Measurements from ENCODE around the gene ARMH3.
"Not testable (repeated sequence)": the region's sequence is repeated elsewhere in the genome, so short reads cannot be mapped to it uniquely, and the experiment has no call there.

Gene ARMH3

GRCh38 chr10:102007796-102008195 is 48.2 kb downstream of the ARMH3 start:
- H3K36me3 ChIP-seq (ENCODE audit: insufficient read depth, low read length), result peaks cover 23% of the 10 kb centered on the region
- no peak overlapping the region for H3K4me3 ChIP-seq (ENCODE audit: low read length)
- H3K27me3 ChIP-seq (ENCODE audit: insufficient read depth, low read length), result no peaks in the 10 kb centered on the region
- H3K9ac ChIP-seq (ENCODE audit: low read depth, low read length), result no peak overlapping the region
- H3K4me1 ChIP-seq (ENCODE audit: insufficient read depth, low read length), result peaks cover 8% of the 10 kb centered on the region
- no peaks in the 10 kb centered on the region for H3K9me3 ChIP-seq (ENCODE audit: insufficient read depth, low read depth, low read length)
- WGBS, result 100% methylated on average over 1 of the region's 3 CpGs
- H3K27ac ChIP-seq (ENCODE audit: low read depth, low read length), result no peak overlapping the region

GRCh38 chr10:102007031-102007430 is 48.9 kb downstream of the ARMH3 start:
- H3K36me3 ChIP-seq (ENCODE audit: insufficient read depth, low read length), result peaks cover 23% of the 10 kb centered on the region
- H3K9ac ChIP-seq (ENCODE audit: low read depth, low read length); H3K4me1 ChIP-seq (ENCODE audit: insufficient read depth, low read length); H3K27me3 ChIP-seq (ENCODE audit: insufficient read depth, low read length); H3K9me3 ChIP-seq (ENCODE audit: insufficient read depth, low read depth, low read length); H3K27ac ChIP-seq (ENCODE audit: low read depth, low read length); H3K4me3 ChIP-seq (ENCODE audit: low read length): not testable (repeated sequence)
- WGBS, result 93% methylated on average over 4 of the region's 4 CpGs

- Histone ChIP-seq H3K27me3 (ENCODE audit: insufficient read depth, low read length) (no peaks in the 10 kb centered on the region), H3K27ac (ENCODE audit: low read depth, low read length) (no peak overlapping the region), H3K4me3 (ENCODE audit: low read length) (no peak overlapping the region), H3K4me1 (ENCODE audit: insufficient read depth, low read length) (peaks cover 4% of the 10 kb centered on the region), H3K9ac (ENCODE audit: low read depth, low read length) (no peak overlapping the region), H3K36me3 (ENCODE audit: insufficient read depth, low read length) (peaks cover 39% of the 10 kb centered on the region), H3K9me3 (ENCODE audit: insufficient read depth, low read depth, low read length) (no peaks in the 10 kb centered on the region)
These were observed 51.6 kb downstream of the ARMH3 start for GRCh38 chr10:102004376-102004775.

- Histone ChIP-seq H3K4me3 (ENCODE audit: low read length) (no peak overlapping the region), H3K9me3 (ENCODE audit: insufficient read depth, low read depth, low read length) (no peaks in the 10 kb centered on the region), H3K4me1 (ENCODE audit: insufficient read depth, low read length) (no peaks in the 10 kb centered on the region), H3K36me3 (ENCODE audit: insufficient read depth, low read length) (peaks cover 36% of the 10 kb centered on the region), H3K9ac (ENCODE audit: low read depth, low read length) (no peak overlapping the region), H3K27me3 (ENCODE audit: insufficient read depth, low read length) (no peaks in the 10 kb centered on the region), H3K27ac (ENCODE audit: low read depth, low read length) (no peak overlapping the region)
- 100% methylated on average over 1 of the region's 1 CpG for WGBS
These were observed 52.4 kb downstream of the ARMH3 start for GRCh38 chr10:102003541-102003940.

- peaks cover 44% of the 10 kb centered on the region for H3K36me3 ChIP-seq (ENCODE audit: insufficient read depth, low read length)
- H3K9me3 ChIP-seq (ENCODE audit: insufficient read depth, low read depth, low read length), result no peaks in the 10 kb centered on the region
- H3K27me3 ChIP-seq (ENCODE audit: insufficient read depth, low read length), result no peaks in the 10 kb centered on the region
- WGBS, result 89% methylated on average over 3 of the region's 3 CpGs
- no peak overlapping the region for H3K9ac ChIP-seq (ENCODE audit: low read depth, low read length)
- no peak overlapping the region for H3K27ac ChIP-seq (ENCODE audit: low read depth, low read length)
- no peaks in the 10 kb centered on the region for H3K4me1 ChIP-seq (ENCODE audit: insufficient read depth, low read length)
- no peak overlapping the region for H3K4me3 ChIP-seq (ENCODE audit: low read length)
These were observed 54.4 kb downstream of the ARMH3 start for GRCh38 chr10:102001435-102002068.

- no peaks in the 10 kb centered on the region for H3K27me3 ChIP-seq (ENCODE audit: insufficient read depth, low read length)
- no peak overlapping the region for H3K27ac ChIP-seq (ENCODE audit: low read depth, low read length)
- no peaks in the 10 kb centered on the region for H3K4me1 ChIP-seq (ENCODE audit: insufficient read depth, low read length)
- 97% methylated on average over 2 of the region's 2 CpGs for WGBS
- H3K4me3 ChIP-seq (ENCODE audit: low read length), result no peak overlapping the region
- no peaks in the 10 kb centered on the region for H3K9me3 ChIP-seq (ENCODE audit: insufficient read depth, low read depth, low read length)
- no peak overlapping the region for H3K9ac ChIP-seq (ENCODE audit: low read depth, low read length)
- peaks cover 34% of the 10 kb centered on the region for H3K36me3 ChIP-seq (ENCODE audit: insufficient read depth, low read length)
These were observed 58.2 kb downstream of the ARMH3 start for GRCh38 chr10:101997803-101998202.

GRCh38 chr10:101995451-101996063 is 60.4 kb downstream of the ARMH3 start:
- H3K36me3 ChIP-seq (ENCODE audit: insufficient read depth, low read length), result peaks cover 44% of the 10 kb centered on the region
- no peaks in the 10 kb centered on the region for H3K9me3 ChIP-seq (ENCODE audit: insufficient read depth, low read depth, low read length)
- H3K27ac ChIP-seq (ENCODE audit: low read depth, low read length), result no peak overlapping the region
- 100% methylated on average over 1 of the region's 1 CpG for WGBS
- no peaks in the 10 kb centered on the region for H3K27me3 ChIP-seq (ENCODE audit: insufficient read depth, low read length)
- no peak overlapping the region for H3K4me3 ChIP-seq (ENCODE audit: low read length)
- H3K9ac ChIP-seq (ENCODE audit: low read depth, low read length), result no peak overlapping the region
- H3K4me1 ChIP-seq (ENCODE audit: insufficient read depth, low read length), result no peaks in the 10 kb centered on the region

GRCh38 chr10:101993651-101994200 is 62.2 kb downstream of the ARMH3 start:
- WGBS, result 94% methylated on average over 5 of the region's 5 CpGs
- Histone ChIP-seq H3K4me3 (ENCODE audit: low read length) (no peak overlapping the region), H3K36me3 (ENCODE audit: insufficient read depth, low read length) (peaks cover 55% of the 10 kb centered on the region), H3K4me1 (ENCODE audit: insufficient read depth, low read length) (no peaks in the 10 kb centered on the region), H3K9ac (ENCODE audit: low read depth, low read length) (no peak overlapping the region), H3K9me3 (ENCODE audit: insufficient read depth, low read depth, low read length) (no peaks in the 10 kb centered on the region), H3K27me3 (ENCODE audit: insufficient read depth, low read length) (no peaks in the 10 kb centered on the region), H3K27ac (ENCODE audit: low read depth, low read length) (no peak overlapping the region)

- Histone ChIP-seq H3K4me1 (ENCODE audit: insufficient read depth, low read length) (no peaks in the 10 kb centered on the region), H3K36me3 (ENCODE audit: insufficient read depth, low read length) (peaks cover 55% of the 10 kb centered on the region), H3K4me3 (ENCODE audit: low read length) (no peak overlapping the region), H3K27me3 (ENCODE audit: insufficient read depth, low read length) (no peaks in the 10 kb centered on the region), H3K9me3 (ENCODE audit: insufficient read depth, low read depth, low read length) (no peaks in the 10 kb centered on the region), H3K27ac (ENCODE audit: low read depth, low read length) (no peak overlapping the region), H3K9ac (ENCODE audit: low read depth, low read length) (no peak overlapping the region)
- WGBS, result 96% methylated on average over 4 of the region's 4 CpGs
These were observed 62.8 kb downstream of the ARMH3 start for GRCh38 chr10:101993221-101993620.

GRCh38 chr10:101987136-101987535 is 68.8 kb downstream of the ARMH3 start:
- Histone ChIP-seq H3K27me3 (ENCODE audit: insufficient read depth, low read length) (no peaks in the 10 kb centered on the region), H3K9me3 (ENCODE audit: insufficient read depth, low read depth, low read length) (no peaks in the 10 kb centered on the region), H3K9ac (ENCODE audit: low read depth, low read length) (no peak overlapping the region), H3K36me3 (ENCODE audit: insufficient read depth, low read length) (peaks cover 71% of the 10 kb centered on the region), H3K4me3 (ENCODE audit: low read length) (no peak overlapping the region), H3K27ac (ENCODE audit: low read depth, low read length) (no peak overlapping the region), H3K4me1 (ENCODE audit: insufficient read depth, low read length) (no peaks in the 10 kb centered on the region)
- 91% methylated on average over 3 of the region's 3 CpGs for WGBS

GRCh38 chr10:101986624-101986971 is 69.4 kb downstream of the ARMH3 start:
- Histone ChIP-seq H3K4me3 (ENCODE audit: low read length) (no peak overlapping the region), H3K27me3 (ENCODE audit: insufficient read depth, low read length) (no peaks in the 10 kb centered on the region), H3K27ac (ENCODE audit: low read depth, low read length) (no peak overlapping the region), H3K9me3 (ENCODE audit: insufficient read depth, low read depth, low read length) (no peaks in the 10 kb centered on the region), H3K4me1 (ENCODE audit: insufficient read depth, low read length) (no peaks in the 10 kb centered on the region), H3K36me3 (ENCODE audit: insufficient read depth, low read length) (peaks cover 66% of the 10 kb centered on the region), H3K9ac (ENCODE audit: low read depth, low read length) (no peak overlapping the region)
- WGBS, result 93% methylated on average over 2 of the region's 3 CpGs

Data from HUES64 (cell line).